K562 (cell line): ENCODE results near the gene SRPK1. TPM values are rescaled to one million over a fixed set of nuclear protein-coding genes. Genes with fewer than 3 reads are reported as not detected.

ENCODE experiments used
- DNMT1 ChIP-seq: fragments of 450-650 bp; IDR thresholded peaks from 2 replicates; pipeline ENCODE4 v1.6.1; 2016; ENCODE audit warnings: antibody characterized with exemption, mild to moderate bottlenecking
- MAZ ChIP-seq, 2 experiments: fragments of 450-650 bp in 1 of 2; sonication (generic) in 1 of 2; formaldehyde crosslinking; IDR thresholded peaks in 1 of 2; conservative IDR thresholded peaks in 1 of 2; 2 replicates each; pipeline versions ENCODE4 v1.4.0 to v1.5.0; 2020; ENCODE audit warnings: mild to moderate bottlenecking in 1 of 2, missing genetic modification reagents in 1 of 2
- NCOA6 ChIP-seq: fragments of 450-650 bp; IDR thresholded peaks from 2 replicates; pipeline ENCODE4 v1.6.1; 2017; ENCODE audit warnings: mild to moderate bottlenecking
- NCOR1 ChIP-seq: fragments of 450-650 bp; IDR thresholded peaks from 2 replicates; pipeline ENCODE4 v1.6.1; 2016; ENCODE audit warnings: mild to moderate bottlenecking, moderate library complexity
- RFX5 ChIP-seq: IDR thresholded peaks from 2 replicates; pipeline ENCODE4 v1.6.1; 2011; ENCODE audit warnings: low read depth, mild to moderate bottlenecking, improper control_type of control experiment, low read length
- SAFB ChIP-seq: fragments of 200-400 bp; formaldehyde crosslinking; IDR thresholded peaks from 2 replicates; pipeline ENCODE4 v1.6.1; 2017; ENCODE audit warnings: low read depth, low read length, borderline replicate concordance
- SP2 ChIP-seq: IDR thresholded peaks from 2 replicates; pipeline ENCODE4 v1.6.1; 2011; ENCODE audit warnings: mild to moderate bottlenecking, low read depth, low read length, moderate library complexity; ENCODE audit not compliant: poor library complexity, severe bottlenecking; ENCODE audit errors: extremely low read depth
- SPI1 ChIP-seq: IDR thresholded peaks from 2 replicates; pipeline ENCODE4 v1.6.1; 2011; ENCODE audit warnings: low read depth, low read length, control low read depth, borderline replicate concordance
- STAG1 ChIP-seq: sonication (generic); formaldehyde crosslinking; IDR thresholded peaks from 2 replicates; pipeline ENCODE4 v1.5.0; 2020; ENCODE audit warnings: missing genetic modification reagents, borderline replicate concordance
- TEAD1 ChIP-seq, 2 experiments: fragments of 450-650 bp in 1 of 2; sonication (generic) in 1 of 2; formaldehyde crosslinking; IDR thresholded peaks; 2 replicates each; pipeline versions ENCODE4 v1.4.0 to v1.8.0; 2020 to 2022; ENCODE audit warnings: mild to moderate bottlenecking in 2 of 2, missing genetic modification reagents in 1 of 2
- TSC22D4 ChIP-seq: fragments of 450-650 bp; IDR thresholded peaks from 2 replicates; pipeline ENCODE4 v1.6.1; 2016; ENCODE audit warnings: missing genetic modification characterization, missing biosample characterization, control low read depth
- XRCC5 ChIP-seq: fragments of 200-400 bp; formaldehyde crosslinking; IDR thresholded peaks from 2 replicates; pipeline ENCODE4 v1.6.1; 2017; ENCODE audit warnings: low read depth, mild to moderate bottlenecking, low read length
- ZKSCAN3 ChIP-seq: fragments of 250-450 bp; sonication (Bioruptor Pico); IDR thresholded peaks from 2 replicates; pipeline ENCODE4 v1.4.0; 2020
- ZNF311 ChIP-seq: fragments of 250-450 bp; sonication (Bioruptor Pico); IDR thresholded peaks from 2 replicates; pipeline ENCODE4 v1.4.0; 2020; ENCODE audit warnings: mild to moderate bottlenecking, moderate library complexity
- ZNF766 ChIP-seq: fragments of 200-800 bp; sonication (Bioruptor generic); conservative IDR thresholded peaks from 2 replicates; pipeline ENCODE4 v1.6.1; 2016; ENCODE audit warnings: missing genetic modification characterization, missing compliant biosample characterization
- ZNF77 ChIP-seq: fragments of 250-450 bp; sonication (Bioruptor Pico); IDR thresholded peaks from 2 replicates; pipeline ENCODE4 v1.5.0; 2020
- ZSCAN32 ChIP-seq: fragments of 450-650 bp; formaldehyde crosslinking; IDR thresholded peaks from 2 replicates; pipeline ENCODE4 v1.4.0; 2020; ENCODE audit warnings: mild to moderate bottlenecking, moderate library complexity
- polyA plus RNA-seq, 8 experiments: library from polyadenylated mRNA; depleted of rRNA in 4 of 8; stranded (reverse) in 5 of 8; unstranded in 3 of 8; fragments of >200 nt; fragmentation: Nextera tagmentation in 2 of 8; fragmentation: Illumina TruSeq in 1 of 8; extraction: Ambion mirVana in 2 of 8; extraction: Trizol in 1 of 8; gene quantifications; 2 replicates each; pipeline versions ENCODE4 v1.2.1 to v1.2.3, GENCODE V29; 2011 to 2014; ENCODE audit warnings: inconsistent platforms in 1 of 8, missing spikeins in 1 of 8
- total RNA-seq, 7 experiments: library from RNA; depleted of rRNA in 6 of 7; stranded (reverse); fragments of >200 nt in 6 of 7; fragmentation: Illumina TruSeq in 2 of 7; extraction: Trizol in 2 of 7; gene quantifications; 2 replicates each; pipeline versions ENCODE4 v1.2.1 to v1.2.3, GENCODE V29; 2011 to 2021; ENCODE audit warnings: low replicate concordance in 1 of 7
- TF ChIP-seq, protein P1 (sequence below), 2 experiments: IDR thresholded peaks; 2 replicates each; pipeline ENCODE4 v1.6.1; 2011; ENCODE audit warnings: borderline replicate concordance in 1 of 2, control low read depth in 1 of 2, low read depth in 1 of 2, low read length in 1 of 2, mild to moderate bottlenecking in 1 of 2, mixed read lengths in 1 of 2, moderate library complexity in 1 of 2; ENCODE audit not compliant: insufficient read depth in 1 of 2, insufficient read length in 1 of 2, poor library complexity in 1 of 2, severe bottlenecking in 1 of 2; ENCODE audit errors: extremely low read depth in 1 of 2
- TF ChIP-seq, protein P2 (sequence below): sonication (generic); formaldehyde crosslinking; IDR thresholded peaks from 2 replicates; pipeline ENCODE4 v1.8.1; 2022; ENCODE audit warnings: missing genetic modification reagents
- TF ChIP-seq, protein P3 (sequence below), 2 experiments: IDR thresholded peaks in 1 of 2; conservative IDR thresholded peaks in 1 of 2; 2 replicates each; pipeline ENCODE4 v1.6.1; 2016; ENCODE audit warnings: low read depth in 2 of 2, mild to moderate bottlenecking in 1 of 2, missing compliant biosample characterization in 1 of 2, missing genetic modification characterization in 1 of 2, moderate library complexity in 1 of 2
- TF ChIP-seq, protein P4 (sequence below): conservative IDR thresholded peaks from 2 replicates; pipeline ENCODE4 v1.6.1; 2011; ENCODE audit warnings: low read depth, mild to moderate bottlenecking, low read length; ENCODE audit not compliant: control insufficient read depth

Gene SRPK1
- total and polyA plus RNA-seq, 9 of the 15 experiments (the other 6 are each of a cell fraction or from before 2014, with no cell fraction given), result 99.6 to 185 (median 159) TPM

GRCh38 chr6:35804996-35805736, 115.7 kb downstream of the SRPK1 start, which contains the start of gene LHFPL5 (continued):
- TF ChIP-seq, protein P1, sequence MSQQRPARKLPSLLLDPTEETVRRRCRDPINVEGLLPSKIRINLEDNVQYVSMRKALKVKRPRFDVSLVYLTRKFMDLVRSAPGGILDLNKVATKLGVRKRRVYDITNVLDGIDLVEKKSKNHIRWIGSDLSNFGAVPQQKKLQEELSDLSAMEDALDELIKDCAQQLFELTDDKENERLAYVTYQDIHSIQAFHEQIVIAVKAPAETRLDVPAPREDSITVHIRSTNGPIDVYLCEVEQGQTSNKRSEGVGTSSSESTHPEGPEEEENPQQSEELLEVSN (IDR thresholded peaks at IDR 0.05; ENCODE audit: borderline replicate concordance in 1 of 2, extremely low read depth in 1 of 2, insufficient read depth in 1 of 2, insufficient read length in 1 of 2, low read depth in 1 of 2, low read length in 1 of 2, poor library complexity in 1 of 2, severe bottlenecking in 1 of 2), result no peak
- no peak for TF ChIP-seq ZNF311 (CRISPR knock-in tag)
- TF ChIP-seq ZSCAN32 (CRISPR knock-in tag), result no peak
- TF ChIP-seq ZKSCAN3 (CRISPR knock-in tag), result no peak
- TF ChIP-seq, protein P2, sequence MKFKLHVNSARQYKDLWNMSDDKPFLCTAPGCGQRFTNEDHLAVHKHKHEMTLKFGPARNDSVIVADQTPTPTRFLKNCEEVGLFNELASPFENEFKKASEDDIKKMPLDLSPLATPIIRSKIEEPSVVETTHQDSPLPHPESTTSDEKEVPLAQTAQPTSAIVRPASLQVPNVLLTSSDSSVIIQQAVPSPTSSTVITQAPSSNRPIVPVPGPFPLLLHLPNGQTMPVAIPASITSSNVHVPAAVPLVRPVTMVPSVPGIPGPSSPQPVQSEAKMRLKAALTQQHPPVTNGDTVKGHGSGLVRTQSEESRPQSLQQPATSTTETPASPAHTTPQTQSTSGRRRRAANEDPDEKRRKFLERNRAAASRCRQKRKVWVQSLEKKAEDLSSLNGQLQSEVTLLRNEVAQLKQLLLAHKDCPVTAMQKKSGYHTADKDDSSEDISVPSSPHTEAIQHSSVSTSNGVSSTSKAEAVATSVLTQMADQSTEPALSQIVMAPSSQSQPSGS, result peak; percentile 70; the same call in 1 of the 2 replicates
- TF ChIP-seq NCOR1, result no peak
- TF ChIP-seq, protein P3, sequence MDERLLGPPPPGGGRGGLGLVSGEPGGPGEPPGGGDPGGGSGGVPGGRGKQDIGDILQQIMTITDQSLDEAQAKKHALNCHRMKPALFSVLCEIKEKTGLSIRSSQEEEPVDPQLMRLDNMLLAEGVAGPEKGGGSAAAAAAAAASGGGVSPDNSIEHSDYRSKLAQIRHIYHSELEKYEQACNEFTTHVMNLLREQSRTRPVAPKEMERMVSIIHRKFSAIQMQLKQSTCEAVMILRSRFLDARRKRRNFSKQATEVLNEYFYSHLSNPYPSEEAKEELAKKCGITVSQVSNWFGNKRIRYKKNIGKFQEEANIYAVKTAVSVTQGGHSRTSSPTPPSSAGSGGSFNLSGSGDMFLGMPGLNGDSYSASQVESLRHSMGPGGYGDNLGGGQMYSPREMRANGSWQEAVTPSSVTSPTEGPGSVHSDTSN (CRISPR knock-in tag; IDR thresholded peaks at IDR 0.05; ENCODE audit: low read depth), result 0 out of 2 replicates have a peak, but pooled peaks have one; percentile 32
- TF ChIP-seq, protein P3 (tag; conservative IDR thresholded peaks at IDR 0.05; ENCODE audit: low read depth), result no peak
- TF ChIP-seq ZNF77 (CRISPR knock-in tag), result no peak
- TF ChIP-seq NCOA6, result peak; percentile 85
- TF ChIP-seq, protein P4, sequence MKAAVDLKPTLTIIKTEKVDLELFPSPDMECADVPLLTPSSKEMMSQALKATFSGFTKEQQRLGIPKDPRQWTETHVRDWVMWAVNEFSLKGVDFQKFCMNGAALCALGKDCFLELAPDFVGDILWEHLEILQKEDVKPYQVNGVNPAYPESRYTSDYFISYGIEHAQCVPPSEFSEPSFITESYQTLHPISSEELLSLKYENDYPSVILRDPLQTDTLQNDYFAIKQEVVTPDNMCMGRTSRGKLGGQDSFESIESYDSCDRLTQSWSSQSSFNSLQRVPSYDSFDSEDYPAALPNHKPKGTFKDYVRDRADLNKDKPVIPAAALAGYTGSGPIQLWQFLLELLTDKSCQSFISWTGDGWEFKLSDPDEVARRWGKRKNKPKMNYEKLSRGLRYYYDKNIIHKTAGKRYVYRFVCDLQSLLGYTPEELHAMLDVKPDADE, result peak; percentile 66; the same call in 1 of the 2 replicates
- TF ChIP-seq ZNF766 (CRISPR knock-in tag), result peak; percentile 88
- no peak for TF ChIP-seq RFX5
- TF ChIP-seq MAZ (CRISPR knock-in tag; conservative IDR thresholded peaks at IDR 0.05 in 1 of 2, IDR thresholded peaks at IDR 0.05 in 1 of 2), result peak; percentile 92 to 100
- no peak for TF ChIP-seq TSC22D4 (tag)
- TF ChIP-seq DNMT1, result no peak
- peak; percentile 51; the same call in 1 of the 2 replicates for TF ChIP-seq STAG1 (CRISPR knock-in tag)
- TF ChIP-seq SAFB, result no peak
- no peak for TF ChIP-seq SPI1
- peak in 1 of 2 experiments; percentile 91; a peak in 1 of 4 replicates for TF ChIP-seq TEAD1 (CRISPR knock-in tag; IDR thresholded peaks at IDR 0.05)
- no peak for TF ChIP-seq SP2
- TF ChIP-seq XRCC5, result peak; percentile 70; the same call in 1 of the 2 replicates
